DOHH2 (cell line): ENCODE data around the gene CEACAM3.

Source experiments
- H3F3A ChIP-seq: fragments of 200-600 bp; sonication (generic), shearing (Covaris generic); 2 replicates; pipeline ENCODE4 v1.6.0; 2016; ENCODE audit warnings: antibody characterized with exemption, mild to moderate bottlenecking; ENCODE audit not compliant: control insufficient read depth, insufficient read depth
- H3K27ac ChIP-seq: fragments of 200-600 bp; sonication (generic); 2 replicates; pipeline ENCODE4 v1.5.1; 2014; ENCODE audit warnings: low read depth, mild to moderate bottlenecking, low read length, moderate library complexity
- H3K27me3 ChIP-seq: fragments of 200-600 bp; sonication (generic); 2 replicates; pipeline ENCODE4 v1.6.1; 2014; ENCODE audit warnings: mild to moderate bottlenecking, low read length, mixed read lengths; ENCODE audit not compliant: control insufficient read depth
- H3K36me3 ChIP-seq: fragments of 200-600 bp; sonication (generic); 2 replicates; pipeline ENCODE4 v1.6.1; 2014; ENCODE audit warnings: mild to moderate bottlenecking, low read length, moderate library complexity, mixed read lengths; ENCODE audit not compliant: control insufficient read depth
- H3K4me1 ChIP-seq: fragments of 200-600 bp; sonication (generic); 2 replicates; pipeline ENCODE4 v1.6.1; 2014; ENCODE audit warnings: mild to moderate bottlenecking, low read length, mixed read lengths; ENCODE audit not compliant: control insufficient read depth
- H3K4me2 ChIP-seq: fragments of 200-600 bp; sonication (generic); 2 replicates; pipeline ENCODE4 v1.6.0; 2014; ENCODE audit warnings: mild to moderate bottlenecking, low read length, moderate library complexity
- H3K4me3 ChIP-seq: fragments of 200-600 bp; sonication (generic); 2 replicates; pipeline ENCODE4 v1.5.1; 2014; ENCODE audit warnings: mild to moderate bottlenecking, low read length, mixed read lengths
- H3K79me2 ChIP-seq: fragments of 200-600 bp; sonication (generic); 2 replicates; pipeline ENCODE4 v1.6.1; 2014; ENCODE audit warnings: mild to moderate bottlenecking, low read length, mixed read lengths; ENCODE audit not compliant: control insufficient read depth
- H3K9me2 ChIP-seq: fragments of 200-600 bp; sonication (generic); replicated peaks from 2 replicates; pipeline ENCODE4 v1.6.1; 2014; ENCODE audit warnings: mild to moderate bottlenecking, low read length, mixed read lengths; ENCODE audit not compliant: control insufficient read depth
- H3K9me3 ChIP-seq: fragments of 200-600 bp; sonication (generic); 2 replicates; pipeline ENCODE4 v1.6.1; 2014; ENCODE audit warnings: antibody characterized with exemption, low read length, mixed read lengths; ENCODE audit not compliant: control insufficient read depth, insufficient read depth
- H4K20me1 ChIP-seq: fragments of 200-600 bp; sonication (generic); 2 replicates; pipeline ENCODE4 v1.6.0; 2014; ENCODE audit warnings: low read depth, mild to moderate bottlenecking, antibody characterized with exemption, low read length, moderate library complexity; ENCODE audit not compliant: control insufficient read depth, insufficient read depth
- CTCF ChIP-seq: fragments of 200-600 bp; sonication (generic); IDR thresholded peaks from one replicate; pipeline ENCODE4 v1.5.1; 2014; ENCODE audit warnings: antibody characterized with exemption, mild to moderate bottlenecking, low read depth, low read length; ENCODE audit not compliant: poor library complexity, severe bottlenecking
- EZH2phosphoT487 ChIP-seq: fragments of 200-600 bp; sonication (generic); IDR thresholded peaks from 2 replicates; pipeline ENCODE4 v1.6.1; 2017; ENCODE audit warnings: borderline replicate concordance, mild to moderate bottlenecking, antibody characterized with exemption, low read length, moderate library complexity, mixed read lengths

Gene CEACAM3

GRCh38 chr19:41774515-41774980, 21.8 kb upstream of the CEACAM3 start:
- no peaks in the 10 kb centered on the region for H3K4me1 ChIP-seq
- H3K27me3 ChIP-seq: peaks cover 41% of the 10 kb centered on the region
- H3K4me2 ChIP-seq: no peak overlapping the region
- H3F3A ChIP-seq: no peaks in the 10 kb centered on the region
- no peak overlapping the region for H3K27ac ChIP-seq
- H3K36me3 ChIP-seq: no peaks in the 10 kb centered on the region
- no peaks in the 10 kb centered on the region for H3K9me3 ChIP-seq
- H3K79me2 ChIP-seq: no peaks in the 10 kb centered on the region
- H3K9me2 ChIP-seq: no peaks in the 10 kb centered on the region
- TF ChIP-seq CTCF (no peak), EZH2phosphoT487 (no peak)
- H3K4me3 ChIP-seq: no peak overlapping the region
- no peaks in the 10 kb centered on the region for H4K20me1 ChIP-seq

GRCh38 chr19:41776700-41777099, 19.7 kb upstream of the CEACAM3 start:
- Histone ChIP-seq H3K36me3 (no peaks in the 10 kb centered on the region), H3K9me2 (no peaks in the 10 kb centered on the region), H3K4me3 (no peak overlapping the region), H3K79me2 (no peaks in the 10 kb centered on the region), H3K4me1 (no peaks in the 10 kb centered on the region), H3K27ac (no peak overlapping the region), H3F3A (no peaks in the 10 kb centered on the region), H4K20me1 (no peaks in the 10 kb centered on the region), H3K9me3 (no peaks in the 10 kb centered on the region), H3K4me2 (no peak overlapping the region), H3K27me3 (peaks cover 26% of the 10 kb centered on the region)
- no peak for TF ChIP-seq EZH2phosphoT487
- TF ChIP-seq CTCF: no peak

GRCh38 chr19:41783612-41784011, 12.8 kb upstream of the CEACAM3 start:
- H3K36me3 ChIP-seq: no peaks in the 10 kb centered on the region
- H3K27ac ChIP-seq: no peak overlapping the region
- H3K9me3 ChIP-seq: no peaks in the 10 kb centered on the region
- no peaks in the 10 kb centered on the region for H4K20me1 ChIP-seq
- H3K9me2 ChIP-seq: no peaks in the 10 kb centered on the region
- 0 out of 2 replicates have a peak, but pooled peaks cover 4% of the 10 kb centered on the region for H3F3A ChIP-seq
- no peak overlapping the region for H3K4me3 ChIP-seq
- H3K4me2 ChIP-seq: no peak overlapping the region
- peaks cover 38% of the 10 kb centered on the region for H3K27me3 ChIP-seq
- H3K4me1 ChIP-seq: peaks cover 11% of the 10 kb centered on the region; the same call in 1 of the 2 replicates
- no peaks in the 10 kb centered on the region for H3K79me2 ChIP-seq
- TF ChIP-seq EZH2phosphoT487: no peak

- Histone ChIP-seq H3K27me3 (peaks cover 38% of the 10 kb centered on the region), H3K79me2 (no peaks in the 10 kb centered on the region), H3F3A (0 out of 2 replicates have a peak, but pooled peaks cover 4% of the 10 kb centered on the region), H3K4me2 (no peak overlapping the region), H3K4me3 (no peak overlapping the region), H3K36me3 (no peaks in the 10 kb centered on the region), H3K9me2 (no peaks in the 10 kb centered on the region), H3K4me1 (peaks cover 11% of the 10 kb centered on the region; the same call in 1 of the 2 replicates), H4K20me1 (no peaks in the 10 kb centered on the region), H3K27ac (no peak overlapping the region), H3K9me3 (no peaks in the 10 kb centered on the region)
- no peak for TF ChIP-seq CTCF
- TF ChIP-seq EZH2phosphoT487: no peak
Measured at GRCh38 chr19:41784312-41784711, 12.1 kb upstream of the CEACAM3 start.
